ENCODE results near the gene IGF2. TPM values are rescaled to one million over a fixed set of nuclear protein-coding genes. Genes with fewer than 3 reads are reported as not detected.

IGF2 gene
- total RNA-seq, 1 donor from 2014 or later, result 110 TPM

DNA sequence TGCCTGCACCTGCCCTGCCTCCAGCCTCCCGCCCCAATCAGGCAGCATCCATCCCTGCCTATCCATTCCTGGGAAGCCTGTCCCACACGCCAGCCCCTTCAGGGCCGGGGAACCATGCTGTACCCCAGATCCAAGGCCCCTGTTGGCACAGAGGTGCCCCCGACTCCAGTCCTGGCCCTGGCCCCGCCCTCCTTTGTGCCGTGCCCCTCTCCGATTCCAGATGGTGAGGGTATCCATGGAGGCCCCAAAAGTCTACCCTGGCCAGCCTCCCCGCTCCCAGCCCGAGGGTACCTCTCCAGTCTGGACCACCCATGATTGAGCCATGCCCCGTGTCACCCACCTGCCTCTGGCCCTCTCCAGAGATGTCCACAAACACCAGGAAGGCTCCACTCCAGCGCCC lies 35.2 kb upstream of the IGF2 start:
- peaks cover 14% of the 10 kb centered on the region for H3K4me1 Mint-ChIP-seq (ENCODE audit: low read depth)

GRCh38 chr11:2173761-2174160 lies 34.6 kb upstream of the IGF2 start:
- no peaks in the 10 kb centered on the region for H3K36me3 Mint-ChIP-seq (ENCODE audit: low read depth)
- no peaks in the 10 kb centered on the region for H3K27me3 Mint-ChIP-seq (ENCODE audit: low read depth)
- H3K27ac Mint-ChIP-seq (ENCODE audit: unreplicated experiment), result no peak overlapping the region

More for the DNA sequence above, 35.2 kb upstream of the IGF2 start:
- H3K27ac Mint-ChIP-seq (ENCODE audit: unreplicated experiment), result no peak overlapping the region
- DNase-seq (ENCODE audit: low spot score), result no peak
- H3K27me3 Mint-ChIP-seq (ENCODE audit: low read depth), result no peaks in the 10 kb centered on the region
- H3K36me3 Mint-ChIP-seq (ENCODE audit: low read depth), result no peaks in the 10 kb centered on the region
- H3K4me3 Mint-ChIP-seq (ENCODE audit: unreplicated experiment), result no peak overlapping the region
- no peak for TF ChIP-seq CTCF (IDR thresholded peaks at IDR 0.05)
- H3K9me3 Mint-ChIP-seq (ENCODE audit: low read depth), result no peaks in the 10 kb centered on the region

GRCh38 chr11:2173150-2173693 lies 34.0 kb upstream of the IGF2 start:
- no peaks in the 10 kb centered on the region for H3K27me3 Mint-ChIP-seq (ENCODE audit: low read depth)
- no peak overlapping the region for H3K4me3 Mint-ChIP-seq (ENCODE audit: unreplicated experiment)
- H3K4me1 Mint-ChIP-seq (ENCODE audit: low read depth), result peaks cover 3% of the 10 kb centered on the region
- no peaks in the 10 kb centered on the region for H3K36me3 Mint-ChIP-seq (ENCODE audit: low read depth)
- no peak for DNase-seq (ENCODE audit: low spot score)
- no peaks in the 10 kb centered on the region for H3K9me3 Mint-ChIP-seq (ENCODE audit: low read depth)
- no peak overlapping the region for H3K27ac Mint-ChIP-seq (ENCODE audit: unreplicated experiment)
- peak; percentile 71 for TF ChIP-seq CTCF (IDR thresholded peaks at IDR 0.05)

More at GRCh38 chr11:2173761-2174160, 34.6 kb upstream of the IGF2 start:
- no peak for DNase-seq (ENCODE audit: low spot score)
- peaks cover 8% of the 10 kb centered on the region for H3K4me1 Mint-ChIP-seq (ENCODE audit: low read depth)
- no peak overlapping the region for H3K4me3 Mint-ChIP-seq (ENCODE audit: unreplicated experiment)
- TF ChIP-seq CTCF (IDR thresholded peaks at IDR 0.05), result no peak
- no peaks in the 10 kb centered on the region for H3K9me3 Mint-ChIP-seq (ENCODE audit: low read depth)

DNA sequence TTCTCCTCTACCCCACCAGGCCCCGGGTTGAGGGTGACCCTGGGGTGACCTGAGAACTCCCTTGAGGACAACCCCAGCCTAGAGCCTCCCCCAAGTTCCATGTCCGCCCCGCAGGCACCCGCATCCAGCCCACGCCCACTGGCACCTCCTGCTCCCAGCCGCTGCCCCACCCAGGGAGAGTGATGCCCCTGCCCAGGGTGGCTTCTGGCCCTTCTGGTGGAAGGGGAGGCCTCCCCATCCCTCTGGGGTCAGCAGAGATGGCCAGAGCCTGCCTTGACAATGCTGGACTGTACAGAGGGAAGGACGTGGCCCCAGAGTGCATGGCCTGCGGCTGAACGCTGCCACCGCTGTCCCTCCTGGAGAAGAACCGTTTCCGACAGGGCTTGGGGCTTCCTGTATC lies 33.5 kb upstream of the IGF2 start:
- H3K27ac Mint-ChIP-seq (ENCODE audit: unreplicated experiment), result no peak overlapping the region
- H3K27me3 Mint-ChIP-seq (ENCODE audit: low read depth), result peaks cover 2% of the 10 kb centered on the region
- H3K4me1 Mint-ChIP-seq (ENCODE audit: low read depth), result peaks cover 3% of the 10 kb centered on the region
- no peaks in the 10 kb centered on the region for H3K9me3 Mint-ChIP-seq (ENCODE audit: low read depth)
- no peak for DNase-seq (ENCODE audit: low spot score)
- no peak for TF ChIP-seq CTCF (IDR thresholded peaks at IDR 0.05)
- no peak overlapping the region for H3K4me3 Mint-ChIP-seq (ENCODE audit: unreplicated experiment)
- no peaks in the 10 kb centered on the region for H3K36me3 Mint-ChIP-seq (ENCODE audit: low read depth)

DNA sequence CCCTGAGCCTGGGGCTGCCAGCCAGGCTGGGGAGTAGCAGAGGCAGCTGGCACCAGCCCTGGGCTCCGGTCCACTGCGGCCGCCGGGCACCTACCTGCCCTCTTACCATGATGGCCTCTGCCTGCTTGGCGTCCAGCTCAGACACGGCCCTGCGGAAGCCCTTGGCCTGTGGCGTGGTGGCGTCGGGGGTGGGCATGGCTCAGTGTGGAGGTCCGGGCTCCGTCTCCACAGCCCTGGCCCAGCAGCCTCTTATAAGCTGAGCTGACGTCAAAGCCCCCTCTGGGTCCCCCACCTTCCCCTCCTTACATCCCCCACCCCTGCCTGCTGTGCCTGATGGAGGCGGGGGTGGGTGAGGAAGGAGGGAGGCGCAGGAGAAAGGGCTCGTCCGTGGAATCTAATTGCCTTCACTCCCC lies 32.4 kb upstream of the IGF2 start, which contains the start of gene TH:
TSS of gene TH (minus strand) at position 225 of the 413 bp plus-strand sequence. CDS start at position 196, 29 bp downstream.
- no peak for TF ChIP-seq CTCF (IDR thresholded peaks at IDR 0.05)
- no peak for DNase-seq (ENCODE audit: low spot score)
- Mint-ChIP-seq H3K9me3 (ENCODE audit: low read depth) (no peaks in the 10 kb centered on the region), H3K27me3 (ENCODE audit: low read depth) (peaks cover 2% of the 10 kb centered on the region), H3K4me3 (ENCODE audit: unreplicated experiment) (no peak within 1 kb of the TSS), H3K27ac (ENCODE audit: unreplicated experiment) (no peak within 1 kb of the TSS), H3K4me1 (ENCODE audit: low read depth) (peaks cover 3% of the 10 kb centered on the region), H3K36me3 (ENCODE audit: low read depth) (no peaks in the 10 kb centered on the region)

Measured in chondrocyte (in vitro differentiated cells).